Activated T-helper 9 cell treated with anti-CD3 and anti-CD28 coated beads, Interleukin-2, amount 50 U/mL, for 16 hours (primary cell): Measurements from ENCODE around the gene NFATC1.
A peak's percentile ranks its signal among the peaks of the same experiment; 100 is the strongest.

ENCODE experiments used
- DNase-seq: peaks from one replicate; pipeline ENCODE4 v3.0.0-alpha.2; 2020; ENCODE audit warnings: low read depth

NFATC1 gene

DNA sequence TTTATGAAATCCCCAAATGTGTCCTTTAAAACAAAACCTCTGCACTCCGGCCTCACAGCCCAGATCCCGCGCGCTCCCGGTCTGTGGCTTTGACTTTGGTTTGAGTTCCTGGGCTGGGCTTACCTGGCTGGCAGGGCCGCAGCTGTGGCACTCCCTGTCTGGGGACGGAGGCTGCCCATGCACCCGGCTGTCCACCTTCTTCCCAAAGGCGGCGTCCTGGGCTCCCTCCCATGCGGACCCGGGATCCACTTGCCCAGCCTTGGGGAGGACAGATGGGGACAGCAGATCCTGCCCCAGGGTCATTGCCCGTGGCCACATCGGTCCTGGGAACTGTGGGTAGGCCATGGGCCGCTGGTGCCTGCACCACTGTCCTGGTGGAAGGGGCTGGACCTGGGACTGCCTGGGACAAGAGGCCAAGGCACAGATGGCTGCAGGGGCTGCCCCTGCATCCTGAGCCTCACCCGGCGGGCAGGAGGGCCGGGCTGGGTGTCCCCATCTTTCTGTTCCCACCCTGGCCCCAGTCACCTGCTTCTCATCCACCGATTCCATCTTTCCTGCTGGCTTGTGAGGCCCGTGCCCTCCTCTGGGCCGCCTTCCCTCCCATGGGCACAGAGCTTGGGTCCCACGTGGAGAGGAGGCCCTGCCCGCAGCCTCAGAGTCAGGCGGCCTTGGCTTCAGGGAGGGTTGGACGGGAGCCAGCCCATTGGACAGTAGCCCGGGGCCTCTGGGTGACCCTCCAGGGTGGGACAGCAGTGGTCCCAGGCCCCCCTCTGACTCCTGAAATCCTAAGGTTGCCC, 27.7 kb downstream of the NFATC1 start:
- no peak for DNase-seq

DNA sequence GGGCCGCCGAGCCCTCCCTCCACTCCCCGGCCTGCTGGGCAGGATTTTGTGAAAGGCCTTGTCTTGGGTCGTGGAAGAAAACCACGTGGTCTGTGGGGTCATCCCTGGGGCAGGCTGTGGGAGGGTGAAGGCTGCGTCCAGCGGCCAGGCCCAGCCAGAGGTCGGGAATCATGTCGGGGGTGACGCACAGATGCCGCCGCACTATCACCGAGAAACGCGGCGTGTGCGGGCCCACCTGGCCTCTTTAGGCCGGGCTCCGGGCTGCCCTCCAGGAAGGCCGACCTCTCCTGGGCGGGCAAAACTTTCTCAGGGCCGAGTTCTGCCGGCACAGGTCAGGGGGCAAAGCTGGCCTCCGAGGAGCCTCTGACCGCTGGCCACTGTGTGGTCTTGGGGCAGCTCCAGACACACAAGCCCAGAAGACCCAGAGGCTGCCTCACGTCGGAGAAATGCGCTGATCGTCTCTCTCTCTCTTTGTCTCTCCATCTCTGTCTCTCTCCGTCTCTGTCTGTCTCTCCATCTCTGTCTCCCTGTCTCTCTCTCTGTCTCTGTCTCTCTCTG, 28.4 kb downstream of the NFATC1 start:
- DNase-seq = no peak

DNA sequence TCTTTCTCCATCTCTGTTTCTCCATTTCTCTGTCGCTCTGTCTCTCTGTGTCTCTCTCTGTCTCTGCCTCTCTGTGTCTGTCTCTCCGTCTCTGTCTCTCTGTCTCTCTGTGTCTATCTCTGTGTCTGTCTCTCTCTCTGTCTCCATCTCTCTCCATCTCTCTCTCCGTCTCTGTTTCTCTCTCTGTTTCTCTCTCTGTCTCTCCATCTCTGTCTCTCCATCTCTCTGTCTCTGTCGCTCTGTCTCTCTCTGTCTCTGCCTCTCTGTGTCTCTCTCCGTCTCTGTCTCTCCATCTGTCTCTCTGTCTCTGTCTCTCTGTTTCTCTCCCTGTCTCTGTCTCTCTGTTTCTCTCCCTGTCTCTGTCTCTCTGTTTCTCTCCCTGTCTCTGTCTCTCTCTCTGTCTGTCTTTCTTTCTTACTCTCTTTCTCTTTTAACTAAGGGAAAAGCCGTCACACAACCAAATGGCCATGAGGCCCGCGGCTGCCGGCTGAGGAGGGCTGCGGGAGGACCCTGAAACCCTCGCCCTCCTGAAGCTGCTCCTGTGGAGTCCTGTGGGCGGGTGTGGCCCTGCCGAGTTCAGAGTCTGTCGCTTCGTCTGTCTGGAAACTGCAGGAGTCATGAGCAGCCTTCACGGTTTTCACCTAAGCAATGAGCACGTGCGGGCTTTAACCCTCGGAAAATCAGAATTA, 29.3 kb downstream of the NFATC1 start:
- no peak for DNase-seq

DNA sequence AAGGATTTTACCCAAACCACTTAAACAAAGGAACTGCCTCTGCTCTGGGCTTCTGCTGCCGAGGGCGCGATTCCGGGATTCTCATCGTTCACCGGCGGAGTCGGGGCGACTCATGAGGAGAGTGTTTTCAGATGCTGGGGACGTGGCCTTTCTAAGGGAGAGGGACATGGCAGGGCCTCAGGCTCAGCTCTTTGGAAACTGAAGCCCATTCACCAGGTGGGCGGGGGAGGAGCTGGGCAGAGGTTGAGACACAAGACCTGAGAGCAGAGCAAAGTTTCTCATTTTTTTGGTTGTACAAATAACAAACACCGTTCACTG, 29.8 kb downstream of the NFATC1 start:
- DNase-seq = no peak

DNA sequence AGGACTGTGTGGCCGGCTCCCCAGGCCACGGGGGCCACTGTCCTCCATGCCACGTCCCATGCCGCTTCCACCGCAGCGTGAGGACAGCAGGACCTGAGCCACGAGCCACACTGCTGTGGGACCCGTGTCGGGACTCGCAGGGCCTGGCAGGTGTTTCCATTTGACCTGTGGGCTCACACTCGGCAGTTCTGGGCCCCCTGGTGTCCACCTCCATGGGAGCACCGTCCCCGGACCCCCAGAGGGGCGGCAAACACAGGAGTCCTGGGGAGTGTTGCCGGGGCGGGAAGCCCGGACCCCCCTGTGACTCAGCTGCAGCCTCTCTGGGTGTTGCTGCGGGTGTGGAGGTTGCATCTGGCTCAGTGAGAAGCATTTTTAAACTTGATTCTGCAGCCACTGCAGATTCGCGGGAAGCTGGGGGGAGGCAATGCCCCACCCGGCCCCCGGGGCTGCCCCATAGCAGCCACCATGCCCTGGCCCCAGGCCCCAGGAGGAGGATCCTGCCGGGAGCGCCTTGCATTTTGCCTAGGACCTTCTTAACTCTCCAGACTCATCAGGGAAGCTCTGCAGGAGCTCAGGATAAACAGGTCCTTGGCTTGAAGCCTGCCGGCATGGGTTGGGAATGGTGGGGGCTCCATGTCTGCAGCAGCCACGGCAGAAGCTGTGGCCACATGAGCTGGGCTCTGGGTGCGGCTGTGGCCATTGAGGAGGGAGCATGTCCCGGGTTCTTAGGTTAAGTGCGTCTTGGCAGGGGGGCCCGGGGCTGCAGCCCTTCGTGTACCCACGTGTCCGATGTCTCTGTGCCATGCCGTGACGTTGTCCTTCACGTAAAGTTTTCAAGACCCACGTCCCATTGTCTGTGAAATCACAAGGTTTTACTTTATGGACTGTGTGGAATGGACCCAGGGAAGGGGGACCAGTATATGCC, 30.9 kb downstream of the NFATC1 start:
- DNase-seq = no peak

DNA sequence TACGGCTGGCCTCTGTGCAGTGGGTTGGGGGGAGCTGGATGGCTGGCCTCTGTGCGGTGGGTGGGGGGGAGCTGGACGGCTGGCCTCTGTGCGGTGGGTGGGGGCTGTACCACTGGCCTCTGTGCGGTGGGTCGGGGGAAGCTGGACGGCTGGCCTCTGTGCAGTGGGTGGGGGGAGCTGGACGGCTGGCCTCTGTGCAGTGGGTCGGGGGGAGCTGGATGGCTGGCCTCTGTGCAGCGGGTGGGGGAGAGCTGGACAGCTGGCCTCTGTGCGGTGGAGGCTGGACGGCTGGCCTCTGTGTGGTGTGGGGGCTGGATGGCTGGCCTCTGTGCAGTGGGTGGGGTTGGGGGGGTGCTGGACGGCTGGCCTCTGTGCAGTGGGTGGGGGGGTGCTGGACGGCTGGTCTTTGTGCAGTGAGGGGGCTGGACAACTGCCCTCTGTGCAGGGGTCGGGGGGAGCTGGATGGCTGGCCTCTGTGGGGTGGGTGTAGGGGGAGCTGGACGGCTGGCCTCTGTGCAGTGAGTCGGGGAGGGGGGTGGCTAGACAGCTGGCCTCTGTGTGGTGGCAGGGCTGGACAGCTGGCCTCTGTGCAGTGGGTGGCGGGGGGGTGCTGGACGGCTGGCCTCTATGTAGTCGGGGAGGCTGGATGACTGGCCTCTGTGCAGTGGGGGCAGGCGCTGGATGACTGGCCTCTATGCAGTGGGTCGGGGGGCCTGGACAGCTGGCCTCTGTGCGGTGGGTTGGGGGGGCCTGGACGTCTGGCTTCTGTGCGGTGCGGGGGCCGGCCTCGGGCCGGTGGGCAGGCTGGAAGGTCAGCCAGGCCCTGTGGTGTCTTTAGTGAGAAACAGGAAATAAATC, 31.9 kb downstream of the NFATC1 start:
- DNase-seq = no peak

DNA sequence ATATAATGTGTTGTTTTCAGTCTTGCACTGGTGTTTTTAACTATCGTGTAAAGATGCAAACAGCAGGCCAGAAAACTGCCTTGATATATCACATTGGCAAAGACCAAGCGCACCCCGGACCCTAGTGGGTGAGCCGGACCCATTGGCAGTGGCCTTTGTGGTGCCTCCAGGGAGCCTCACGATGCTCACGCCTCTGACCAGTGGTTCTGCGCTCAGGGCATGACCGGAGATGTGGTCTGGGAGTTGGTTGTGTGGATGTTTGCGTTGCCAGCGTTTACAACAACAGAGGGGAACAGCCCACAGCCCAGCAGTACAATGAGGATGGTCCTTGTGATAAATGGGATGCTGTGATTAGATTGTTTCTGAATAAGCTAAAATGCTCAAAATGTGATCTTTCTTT, 32.6 kb downstream of the NFATC1 start:
- no peak for DNase-seq

DNA sequence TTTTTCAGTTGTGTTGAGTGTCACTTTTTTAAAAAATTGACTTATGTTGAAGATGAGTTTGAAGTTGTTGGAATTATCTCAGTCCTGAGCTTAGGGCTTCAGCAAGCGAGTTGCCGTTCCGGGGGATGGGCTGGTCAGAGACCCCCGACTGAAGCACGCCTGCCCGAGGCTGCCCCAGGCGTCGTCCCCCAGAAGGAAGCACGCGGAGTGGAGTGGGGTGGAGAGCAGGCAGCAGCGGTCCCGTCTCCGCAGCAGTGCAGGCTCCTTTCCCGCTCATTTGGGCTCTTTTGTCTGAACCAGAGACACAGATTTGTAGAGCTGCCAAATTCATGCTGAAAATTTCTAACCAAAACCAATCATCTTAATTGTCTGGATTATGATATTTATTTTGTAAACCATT, 33.7 kb downstream of the NFATC1 start:
- no peak for DNase-seq

DNA sequence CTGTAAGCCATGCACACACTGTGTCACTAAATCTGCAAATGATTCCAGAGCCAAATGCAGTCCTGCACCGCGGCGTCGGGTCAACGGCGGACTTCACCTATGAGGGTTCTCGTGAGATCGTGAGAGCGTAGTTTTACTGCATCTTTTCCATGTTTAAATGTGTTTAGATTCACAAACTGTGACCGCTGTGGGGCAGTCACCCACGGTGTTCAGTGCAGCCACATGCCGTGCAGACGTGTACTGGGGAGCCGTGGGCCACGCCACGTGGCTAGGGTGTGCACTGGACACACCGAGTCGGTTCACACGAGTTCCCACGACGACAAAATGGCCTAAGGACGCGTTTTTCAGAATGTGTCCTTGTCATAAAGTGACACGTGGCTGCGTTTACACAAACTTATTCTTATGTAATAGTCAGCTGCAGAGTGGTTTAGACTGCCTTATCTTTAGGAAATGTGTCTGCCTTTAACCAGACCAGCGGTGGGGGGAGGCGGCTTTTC, 34.1 kb downstream of the NFATC1 start:
- DNase-seq = no peak

DNA sequence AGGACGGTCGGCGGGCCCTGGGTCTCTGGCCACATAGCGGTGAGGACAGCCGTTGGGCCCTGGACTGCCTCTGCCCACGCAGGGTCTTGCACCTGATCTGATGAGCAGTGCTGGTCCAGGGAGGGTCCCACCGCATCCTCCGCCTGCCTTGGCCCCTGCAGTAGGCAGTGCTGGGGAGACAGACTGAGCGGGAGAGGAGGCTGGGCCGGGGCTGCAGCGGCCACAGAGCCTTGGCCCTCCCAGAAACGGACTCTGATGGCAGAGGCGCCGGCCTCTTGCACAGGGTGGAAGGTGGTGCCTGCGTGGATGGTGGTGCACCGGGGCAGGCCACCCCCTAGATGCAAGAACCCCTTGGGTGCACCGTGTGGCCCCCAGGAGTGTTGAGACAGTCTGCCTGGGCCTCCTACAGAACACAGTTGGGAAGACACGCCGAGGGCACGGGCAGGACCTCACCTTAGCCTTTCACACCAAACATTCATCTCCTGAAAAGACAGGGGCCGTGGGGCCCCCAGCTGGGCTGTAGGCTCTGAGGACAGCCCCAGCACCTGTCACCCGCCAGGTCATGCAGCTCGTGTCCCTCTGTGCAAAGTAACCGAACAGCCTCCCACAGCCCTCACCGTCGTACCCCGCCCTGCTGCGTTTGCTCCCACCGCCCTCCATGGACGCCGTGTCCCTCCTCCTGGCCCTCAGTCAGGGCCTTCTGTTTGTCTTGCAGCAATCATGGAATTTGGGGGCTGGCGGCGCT, 36.8 kb downstream of the NFATC1 start:
- no peak for DNase-seq

DNA sequence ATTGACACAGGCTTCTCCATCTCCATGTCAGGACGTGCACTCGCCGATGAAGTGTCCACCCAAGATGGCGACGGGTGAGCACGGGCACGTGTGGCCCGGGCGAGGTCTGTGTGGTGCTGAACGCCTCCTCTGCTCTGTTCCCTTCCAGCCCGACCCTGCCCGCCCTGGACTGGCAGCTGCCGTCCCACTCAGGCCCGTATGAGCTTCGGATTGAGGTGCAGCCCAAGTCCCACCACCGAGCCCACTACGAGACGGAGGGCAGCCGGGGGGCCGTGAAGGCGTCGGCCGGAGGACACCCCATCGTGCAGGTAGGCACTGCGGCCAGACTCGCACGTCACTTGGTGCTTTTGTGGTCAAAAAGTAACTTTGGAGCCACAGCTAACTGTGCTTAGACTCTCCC, 37.7 kb downstream of the NFATC1 start:
- DNase-seq = no peak

DNA sequence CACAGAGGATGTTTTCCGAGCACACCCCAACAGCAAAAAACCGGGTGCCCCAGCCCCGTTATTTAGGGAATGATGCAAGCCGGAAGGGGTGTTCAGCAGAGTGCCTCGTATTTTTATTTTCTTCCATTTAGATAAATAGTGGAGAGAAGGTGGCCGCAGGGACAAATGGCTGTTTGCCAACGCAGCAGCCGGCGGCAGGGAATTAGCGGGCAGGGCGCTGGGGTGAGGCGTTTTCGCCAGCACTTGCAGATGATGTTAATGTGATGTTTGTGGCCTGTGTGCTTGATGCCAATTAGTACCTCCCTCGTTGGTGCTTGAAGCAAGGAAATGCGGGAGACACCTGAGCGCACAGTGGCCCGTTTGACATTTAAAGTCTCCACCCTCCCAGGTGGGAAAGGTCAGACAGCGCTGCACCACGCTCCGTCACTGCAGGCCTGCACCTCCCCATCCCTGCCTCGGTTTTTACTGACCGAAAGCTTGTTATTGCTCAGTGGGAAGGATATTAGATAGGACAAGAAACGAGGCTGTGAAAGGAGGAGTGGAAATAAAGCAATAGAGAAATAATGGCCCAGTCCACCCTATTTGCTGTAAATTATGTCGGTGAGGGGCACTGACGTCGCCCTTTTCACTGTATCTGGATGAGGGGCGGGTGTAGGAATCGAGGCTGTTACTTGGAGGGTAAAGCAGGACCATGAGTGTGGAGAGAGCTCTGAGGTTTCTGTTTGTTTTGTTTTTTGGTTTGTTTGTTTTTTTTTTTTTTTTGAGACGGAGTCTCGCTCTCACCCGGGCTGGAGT, 39.1 kb downstream of the NFATC1 start:
- DNase-seq = no peak

DNA sequence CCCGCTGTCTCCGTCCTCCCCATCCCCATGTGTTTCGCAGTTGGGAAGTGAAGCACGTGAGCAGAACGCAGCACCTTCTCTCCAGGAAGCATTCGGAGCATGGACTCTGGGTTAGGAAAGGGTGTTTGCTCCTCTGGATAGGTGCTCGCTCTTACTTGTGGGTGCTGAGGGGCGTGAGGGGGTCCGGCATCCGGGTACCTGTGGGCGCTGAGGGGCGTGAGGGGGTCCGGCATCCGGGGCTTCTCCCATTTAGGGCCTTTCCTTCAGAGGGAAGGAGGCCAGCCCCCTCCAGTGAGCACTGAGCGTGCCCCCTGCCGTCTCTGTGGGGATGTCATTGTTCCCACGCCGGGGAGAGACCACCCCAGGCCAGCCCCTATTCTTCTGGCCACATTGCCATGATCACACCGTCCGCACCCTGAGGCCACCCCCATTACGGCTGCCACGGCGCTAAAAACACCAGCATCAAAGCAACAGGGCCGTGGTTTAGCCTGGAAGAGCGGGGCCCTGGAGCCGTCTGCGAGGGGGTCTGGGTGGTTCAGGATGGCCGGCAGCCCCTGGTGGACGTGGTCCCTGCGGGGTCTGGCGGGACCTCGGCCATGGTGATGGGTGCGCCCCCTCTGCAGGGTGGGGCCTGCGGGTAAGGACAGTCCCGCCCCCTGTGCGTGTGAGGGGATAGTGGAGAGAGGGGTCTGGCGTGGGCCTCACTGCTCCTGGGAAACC, 41.0 kb downstream of the NFATC1 start:
- DNase-seq = no peak

DNA sequence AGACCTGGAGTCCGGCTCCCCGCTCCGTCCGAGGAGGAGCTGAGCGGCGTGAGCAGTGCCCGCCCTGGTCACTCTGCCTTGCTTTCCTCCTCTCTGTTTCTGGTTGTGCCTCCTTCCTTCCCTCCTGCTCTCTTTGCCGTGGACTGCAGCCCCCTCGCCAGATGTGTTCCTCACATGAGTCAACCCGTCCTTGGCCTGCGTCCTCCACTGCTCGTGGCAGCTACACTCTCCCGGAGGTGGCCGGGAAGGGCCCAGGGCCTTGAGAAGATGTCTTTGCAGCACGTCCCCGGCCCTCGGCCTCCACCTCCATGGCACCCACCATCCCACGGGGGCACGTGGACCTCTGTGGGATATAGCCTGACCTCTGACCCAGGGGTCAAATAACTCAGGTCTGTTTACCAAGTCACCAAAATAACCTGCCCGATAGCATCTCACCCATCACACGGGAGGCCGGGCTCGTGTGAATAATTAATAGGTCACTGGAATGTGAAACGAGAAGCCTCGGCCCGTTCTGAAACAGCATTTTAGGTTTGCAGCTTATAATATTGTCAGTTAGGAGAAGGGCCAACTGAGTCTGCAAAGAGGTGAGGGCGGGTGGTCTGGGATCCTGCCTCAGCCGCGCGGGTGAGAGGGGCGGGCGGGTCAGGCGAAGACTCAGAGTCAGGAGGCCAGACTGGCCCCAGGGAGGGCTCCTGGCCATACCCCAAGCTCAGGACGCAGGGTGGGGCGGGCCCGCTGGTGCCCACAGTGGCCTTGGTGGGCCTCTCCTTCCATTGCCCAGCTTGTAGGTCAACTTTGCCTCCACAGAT, 42.6 kb downstream of the NFATC1 start:
- no peak for DNase-seq

DNA sequence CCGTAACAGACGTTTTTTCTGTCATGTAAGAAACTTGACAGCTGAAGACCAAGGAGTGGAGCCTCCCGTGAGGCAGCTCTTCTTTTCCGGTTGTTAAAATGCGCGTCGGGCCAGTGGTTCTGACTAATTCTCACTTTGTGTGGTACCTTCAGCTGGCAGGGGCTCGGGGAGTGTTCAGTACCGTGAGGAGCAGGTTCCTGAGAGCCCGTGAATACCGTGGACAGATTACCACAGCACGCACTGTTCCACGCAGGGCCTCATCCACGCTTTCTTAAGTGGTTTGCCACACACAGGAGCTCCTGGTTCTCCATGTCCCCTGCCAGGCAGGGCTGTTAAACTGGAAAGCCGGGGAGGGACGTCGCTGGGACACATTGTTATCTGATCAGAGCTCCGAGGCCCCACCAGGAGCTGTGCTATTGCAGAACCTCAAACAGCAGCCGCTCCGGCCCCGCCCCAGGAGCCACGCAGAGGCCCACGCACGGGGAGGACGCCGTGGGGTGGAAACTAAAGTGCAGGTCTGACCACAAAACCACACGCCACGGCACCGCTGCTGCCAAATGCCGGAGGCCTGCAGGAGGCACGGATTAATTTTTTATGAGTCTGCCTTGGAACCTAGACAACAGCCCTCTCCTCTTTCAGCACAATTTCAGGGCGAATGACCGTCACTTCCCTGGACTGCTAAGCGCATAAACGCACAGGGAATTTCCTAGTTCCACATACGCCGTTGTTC, 43.3 kb downstream of the NFATC1 start:
- peak; percentile 21 for DNase-seq

DNA sequence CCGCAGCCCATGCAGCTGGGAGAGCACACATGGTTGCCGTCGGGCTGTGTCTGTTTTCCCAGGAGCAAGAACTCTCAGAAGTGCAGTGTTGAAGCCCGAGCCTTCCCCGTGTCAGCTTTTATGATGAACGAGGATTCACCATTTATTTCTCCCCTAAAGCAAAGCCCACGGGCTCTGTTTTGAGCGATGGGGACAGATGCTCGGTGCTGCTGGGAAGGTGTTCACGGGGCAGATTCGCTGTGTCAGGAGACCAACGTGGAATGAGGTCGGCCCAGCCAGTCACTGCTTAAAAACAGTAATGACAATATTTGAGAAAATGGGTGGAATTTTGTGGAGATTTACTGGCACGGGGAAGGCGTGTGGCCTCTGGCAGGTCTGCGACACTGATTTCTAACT, 43.9 kb downstream of the NFATC1 start:
- DNase-seq = no peak

DNA sequence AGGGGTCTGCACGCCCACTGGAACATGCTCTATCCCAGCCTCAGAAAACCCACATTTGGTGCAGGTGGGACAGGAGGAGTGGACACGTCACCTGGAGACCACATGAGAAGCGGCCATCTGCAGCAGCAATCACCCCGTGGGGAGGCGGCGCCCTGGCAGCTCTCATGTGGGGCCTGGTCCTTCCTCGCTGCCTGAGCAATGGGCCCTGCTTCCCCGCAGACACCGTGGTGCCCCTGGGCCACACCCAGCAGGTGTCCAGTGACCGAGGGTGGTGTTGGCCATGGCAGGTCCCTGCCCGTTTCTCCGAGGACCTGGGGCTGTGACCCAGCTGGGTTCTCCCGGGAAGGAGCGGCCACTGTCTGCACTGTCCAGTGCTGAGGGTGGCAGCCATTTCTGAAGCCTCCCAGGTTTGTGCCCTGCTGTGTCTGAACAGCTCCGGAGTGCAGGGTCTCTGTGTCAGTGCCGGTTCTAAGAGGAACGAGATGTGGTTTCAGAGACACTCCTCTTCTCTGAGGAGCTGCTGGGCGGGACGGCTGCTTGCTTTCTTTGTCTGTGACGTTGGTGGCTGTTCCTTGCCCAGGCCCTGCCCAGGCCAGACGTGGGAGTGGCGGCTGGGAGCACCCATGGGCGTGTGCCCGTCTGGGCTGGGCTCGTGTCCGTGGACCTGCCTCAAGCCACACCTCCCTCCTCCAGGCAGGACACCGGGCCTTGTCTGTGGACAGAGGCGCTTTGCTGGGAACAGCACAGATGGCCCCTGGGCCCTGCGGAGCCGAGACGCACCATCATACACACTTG, 44.8 kb downstream of the NFATC1 start:
- DNase-seq = no peak
